ENCODE results near the gene ORC3. TPM values are rescaled to one million over a fixed set of nuclear protein-coding genes. Genes with fewer than 3 reads are reported as not detected.
A peak's percentile ranks its signal among the peaks of the same experiment; 100 is the strongest.

The ORC3 gene
- total and polyA plus RNA-seq, 10 of the 15 experiments (the other 5 are each of a cell fraction or from before 2014, with no cell fraction given) = 27.2 to 76.3 (median 54.6) TPM

DNA sequence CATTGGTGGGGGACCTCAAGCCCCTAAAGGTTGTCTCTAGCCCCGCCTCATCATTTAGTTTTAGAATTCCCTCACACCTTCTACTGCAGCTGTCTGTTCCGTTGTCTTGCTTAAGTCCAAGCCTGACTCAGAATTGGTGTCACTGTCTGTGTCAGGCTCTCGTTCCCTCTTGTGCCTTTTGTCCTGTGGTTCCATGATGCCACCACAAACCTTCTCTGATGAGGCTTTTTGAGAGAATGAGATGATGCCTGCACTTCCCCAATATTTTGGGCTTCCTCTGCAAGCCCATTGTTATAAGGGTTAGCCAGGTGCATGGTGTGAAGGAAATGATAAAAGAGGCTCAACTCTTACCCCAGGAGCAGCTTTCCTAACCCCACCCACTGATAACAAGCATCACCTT lies 120.2 kb downstream of the ORC3 start (continued):
- TF ChIP-seq SPI1 (IDR thresholded peaks at IDR 0.05; ENCODE audit: borderline replicate concordance, insufficient read depth, low read depth, low read length) (peak; percentile 81), RFX5 (IDR thresholded peaks at IDR 0.05; ENCODE audit: low read depth, low read length) (no peak), IKZF2 (IDR thresholded peaks at IDR 0.05) (peak; percentile 42 to 46; a peak in 2 of 4 replicates), HCFC1 (IDR thresholded peaks at IDR 0.05; ENCODE audit: low read length) (no peak), RUNX3 (IDR thresholded peaks at IDR 0.05; ENCODE audit: low read length) (peak; percentile 85), NR2C2 (IDR thresholded peaks at IDR 0.05; ENCODE audit: borderline replicate concordance, control insufficient read depth, insufficient read length, low read depth) (no peak), TCF12 (IDR thresholded peaks at IDR 0.05; ENCODE audit: low read depth, low read length) (0 out of 2 replicates have a peak, but pooled peaks have one; percentile 50), PAX5 (IDR thresholded peaks at IDR 0.05; ENCODE audit: borderline replicate concordance, low read depth, low read length) (no peak), TARDBP (IDR thresholded peaks at IDR 0.05; ENCODE audit: borderline replicate concordance) (no peak), IRF4 (IDR thresholded peaks at IDR 0.05; ENCODE audit: low read depth, low read length) (no peak), STAT3 (IDR thresholded peaks at IDR 0.05; ENCODE audit: low read depth, low read length) (no peak), EGR1 (IDR thresholded peaks at IDR 0.05; ENCODE audit: borderline replicate concordance in 1 of 2, low read depth in 2 of 2, low read length in 2 of 2) (no peak), MTA2 (IDR thresholded peaks at IDR 0.05; ENCODE audit: low read depth) (0 out of 2 replicates have a peak, but pooled peaks have one; percentile 19), CBX3 (IDR thresholded peaks at IDR 0.05; ENCODE audit: borderline replicate concordance, low read depth) (no peak), MEF2A (IDR thresholded peaks at IDR 0.05; ENCODE audit: insufficient read depth, low read depth, low read length) (no peak), POLR2AphosphoS2 (IDR thresholded peaks at IDR 0.05; ENCODE audit: low read depth, low read length) (no peak), ZNF384 (IDR thresholded peaks at IDR 0.05; ENCODE audit: borderline replicate concordance, low read depth, low read length) (no peak), FOXM1 (IDR thresholded peaks at IDR 0.05; ENCODE audit: low read depth, low read length) (no peak), EED (IDR thresholded peaks at IDR 0.05; ENCODE audit: low read depth) (peak; percentile 82)
- TF ChIP-seq, protein P1, sequence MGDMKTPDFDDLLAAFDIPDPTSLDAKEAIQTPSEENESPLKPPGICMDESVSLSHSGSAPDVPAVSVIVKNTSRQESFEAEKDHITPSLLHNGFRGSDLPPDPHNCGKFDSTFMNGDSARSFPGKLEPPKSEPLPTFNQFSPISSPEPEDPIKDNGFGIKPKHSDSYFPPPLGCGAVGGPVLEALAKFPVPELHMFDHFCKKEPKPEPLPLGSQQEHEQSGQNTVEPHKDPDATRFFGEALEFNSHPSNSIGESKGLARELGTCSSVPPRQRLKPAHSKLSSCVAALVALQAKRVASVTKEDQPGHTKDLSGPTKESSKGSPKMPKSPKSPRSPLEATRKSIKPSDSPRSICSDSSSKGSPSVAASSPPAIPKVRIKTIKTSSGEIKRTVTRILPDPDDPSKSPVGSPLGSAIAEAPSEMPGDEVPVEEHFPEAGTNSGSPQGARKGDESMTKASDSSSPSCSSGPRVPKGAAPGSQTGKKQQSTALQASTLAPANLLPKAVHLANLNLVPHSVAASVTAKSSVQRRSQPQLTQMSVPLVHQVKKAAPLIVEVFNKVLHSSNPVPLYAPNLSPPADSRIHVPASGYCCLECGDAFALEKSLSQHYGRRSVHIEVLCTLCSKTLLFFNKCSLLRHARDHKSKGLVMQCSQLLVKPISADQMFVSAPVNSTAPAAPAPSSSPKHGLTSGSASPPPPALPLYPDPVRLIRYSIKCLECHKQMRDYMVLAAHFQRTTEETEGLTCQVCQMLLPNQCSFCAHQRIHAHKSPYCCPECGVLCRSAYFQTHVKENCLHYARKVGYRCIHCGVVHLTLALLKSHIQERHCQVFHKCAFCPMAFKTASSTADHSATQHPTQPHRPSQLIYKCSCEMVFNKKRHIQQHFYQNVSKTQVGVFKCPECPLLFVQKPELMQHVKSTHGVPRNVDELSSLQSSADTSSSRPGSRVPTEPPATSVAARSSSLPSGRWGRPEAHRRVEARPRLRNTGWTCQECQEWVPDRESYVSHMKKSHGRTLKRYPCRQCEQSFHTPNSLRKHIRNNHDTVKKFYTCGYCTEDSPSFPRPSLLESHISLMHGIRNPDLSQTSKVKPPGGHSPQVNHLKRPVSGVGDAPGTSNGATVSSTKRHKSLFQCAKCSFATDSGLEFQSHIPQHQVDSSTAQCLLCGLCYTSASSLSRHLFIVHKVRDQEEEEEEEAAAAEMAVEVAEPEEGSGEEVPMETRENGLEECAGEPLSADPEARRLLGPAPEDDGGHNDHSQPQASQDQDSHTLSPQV (IDR thresholded peaks at IDR 0.05) = no peak
- TF ChIP-seq, protein P2, sequence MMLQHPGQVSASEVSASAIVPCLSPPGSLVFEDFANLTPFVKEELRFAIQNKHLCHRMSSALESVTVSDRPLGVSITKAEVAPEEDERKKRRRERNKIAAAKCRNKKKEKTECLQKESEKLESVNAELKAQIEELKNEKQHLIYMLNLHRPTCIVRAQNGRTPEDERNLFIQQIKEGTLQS (IDR thresholded peaks at IDR 0.05; ENCODE audit: borderline replicate concordance, extremely low read depth, low read depth, low read length) = no peak
- TF ChIP-seq, protein P3, sequence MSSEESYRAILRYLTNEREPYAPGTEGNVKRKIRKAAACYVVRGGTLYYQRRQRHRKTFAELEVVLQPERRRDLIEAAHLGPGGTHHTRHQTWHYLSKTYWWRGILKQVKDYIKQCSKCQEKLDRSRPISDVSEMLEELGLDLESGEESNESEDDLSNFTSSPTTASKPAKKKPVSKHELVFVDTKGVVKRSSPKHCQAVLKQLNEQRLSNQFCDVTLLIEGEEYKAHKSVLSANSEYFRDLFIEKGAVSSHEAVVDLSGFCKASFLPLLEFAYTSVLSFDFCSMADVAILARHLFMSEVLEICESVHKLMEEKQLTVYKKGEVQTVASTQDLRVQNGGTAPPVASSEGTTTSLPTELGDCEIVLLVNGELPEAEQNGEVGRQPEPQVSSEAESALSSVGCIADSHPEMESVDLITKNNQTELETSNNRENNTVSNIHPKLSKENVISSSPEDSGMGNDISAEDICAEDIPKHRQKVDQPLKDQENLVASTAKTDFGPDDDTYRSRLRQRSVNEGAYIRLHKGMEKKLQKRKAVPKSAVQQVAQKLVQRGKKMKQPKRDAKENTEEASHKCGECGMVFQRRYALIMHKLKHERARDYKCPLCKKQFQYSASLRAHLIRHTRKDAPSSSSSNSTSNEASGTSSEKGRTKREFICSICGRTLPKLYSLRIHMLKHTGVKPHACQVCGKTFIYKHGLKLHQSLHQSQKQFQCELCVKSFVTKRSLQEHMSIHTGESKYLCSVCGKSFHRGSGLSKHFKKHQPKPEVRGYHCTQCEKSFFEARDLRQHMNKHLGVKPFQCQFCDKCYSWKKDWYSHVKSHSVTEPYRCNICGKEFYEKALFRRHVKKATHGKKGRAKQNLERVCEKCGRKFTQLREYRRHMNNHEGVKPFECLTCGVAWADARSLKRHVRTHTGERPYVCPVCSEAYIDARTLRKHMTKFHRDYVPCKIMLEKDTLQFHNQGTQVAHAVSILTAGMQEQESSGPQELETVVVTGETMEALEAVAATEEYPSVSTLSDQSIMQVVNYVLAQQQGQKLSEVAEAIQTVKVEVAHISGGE (CRISPR knock-in tag; IDR thresholded peaks at IDR 0.05) = no peak
